Effector CD8-positive, alpha-beta T cell (primary cell): ENCODE results near the gene GM2A.
A peak's percentile ranks its signal among the peaks of the same experiment; 100 is the strongest.

ENCODE experiments used
- DNase-seq: peaks from one replicate; lab custom pipeline; 2025; lab: John Stamatoyannopoulos, UW
- total RNA-seq, 4 experiments: gene quantifications; one replicate each; lab custom pipeline; 2026; lab: John Stamatoyannopoulos, UW

Gene GM2A
- 13.0 to 33.9 (median 28.3) reads per million in 4 experiments for total RNA-seq

DNA sequence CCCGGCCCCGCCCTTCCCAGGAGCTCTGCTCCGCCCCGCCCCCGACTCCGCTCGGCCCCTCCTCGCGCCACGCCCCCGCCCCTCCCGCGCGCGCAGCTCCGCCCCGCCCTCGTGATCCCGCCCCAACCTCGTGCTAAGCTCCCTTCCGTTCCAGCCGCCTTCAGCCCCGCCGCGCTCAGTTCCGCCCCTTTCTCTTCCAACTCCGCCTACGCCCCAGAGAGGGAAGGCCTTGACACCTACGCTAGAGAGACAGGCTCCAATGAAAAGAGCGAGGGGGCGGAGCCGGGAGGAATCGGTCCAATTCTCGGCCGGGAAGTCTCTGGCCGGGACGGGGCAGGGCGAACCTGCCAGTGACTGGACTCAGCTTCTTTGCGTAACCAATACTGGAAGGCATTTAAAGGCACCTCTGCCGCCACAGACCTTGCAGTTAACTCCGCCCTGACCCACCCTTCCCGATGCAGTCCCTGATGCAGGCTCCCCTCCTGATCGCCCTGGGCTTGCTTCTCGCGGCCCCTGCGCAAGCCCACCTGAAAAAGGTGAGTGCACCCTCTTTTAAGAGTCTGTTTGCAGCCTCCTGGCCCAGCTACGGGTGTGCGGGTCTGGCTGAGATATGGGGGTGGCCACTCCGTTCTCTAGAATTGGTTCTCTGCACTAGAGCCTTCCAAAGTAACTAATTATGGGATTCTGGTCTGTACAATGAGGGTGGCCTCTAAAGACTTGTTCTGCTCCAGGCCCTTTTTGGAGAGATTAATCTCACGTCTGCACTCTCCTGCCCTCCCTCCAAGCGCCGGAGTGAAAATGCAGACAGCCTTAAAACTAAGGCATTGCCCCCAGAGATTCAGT is at the start of gene GM2A:
GM2A (plus strand) TSS at position 424 of the 843 bp plus-strand sequence; CDS start at position 456, 32 bp downstream.
- DNase-seq: peak; percentile 96

DNA sequence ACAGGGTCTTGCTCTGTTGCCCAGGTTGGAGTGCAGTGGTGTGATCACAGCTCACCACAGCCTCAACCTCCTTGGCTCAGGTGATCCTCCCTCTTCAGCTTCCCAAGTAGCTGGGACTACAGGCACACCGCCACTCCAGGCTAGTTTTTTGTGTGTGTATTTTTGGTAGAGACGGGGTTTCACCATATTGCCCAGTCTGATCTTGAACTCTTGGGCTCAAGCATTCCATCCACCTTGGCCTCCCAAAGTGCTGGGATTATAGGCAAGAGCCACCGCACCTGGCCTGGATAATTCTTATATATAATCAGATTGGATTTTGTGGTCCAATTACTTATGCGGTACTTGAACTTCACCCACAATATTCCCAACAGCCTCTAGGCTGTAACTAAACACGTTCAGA is 48.9 kb upstream of the GM2A start:
- DNase-seq: no peak

DNA sequence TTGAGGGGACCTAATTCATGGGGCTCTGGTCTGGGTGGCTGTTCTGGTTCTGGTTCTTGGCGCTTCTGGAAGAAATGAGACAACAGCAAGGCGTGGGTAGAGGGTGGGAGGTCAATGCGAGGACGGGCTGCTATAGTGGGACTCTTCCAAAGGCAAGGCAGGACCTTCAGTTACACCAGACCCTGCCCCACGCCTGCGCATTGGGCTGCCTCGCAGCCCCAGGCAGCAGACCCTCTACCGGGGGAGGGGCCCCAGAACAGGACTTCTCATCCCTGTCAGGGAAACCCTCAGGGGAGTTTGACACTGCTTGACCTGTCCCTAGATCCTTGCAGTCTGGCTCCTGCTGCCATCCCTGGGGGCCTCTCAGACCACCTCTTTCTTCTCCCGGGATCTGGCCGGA is 47.6 kb upstream of the GM2A start:
- no peak for DNase-seq

DNA sequence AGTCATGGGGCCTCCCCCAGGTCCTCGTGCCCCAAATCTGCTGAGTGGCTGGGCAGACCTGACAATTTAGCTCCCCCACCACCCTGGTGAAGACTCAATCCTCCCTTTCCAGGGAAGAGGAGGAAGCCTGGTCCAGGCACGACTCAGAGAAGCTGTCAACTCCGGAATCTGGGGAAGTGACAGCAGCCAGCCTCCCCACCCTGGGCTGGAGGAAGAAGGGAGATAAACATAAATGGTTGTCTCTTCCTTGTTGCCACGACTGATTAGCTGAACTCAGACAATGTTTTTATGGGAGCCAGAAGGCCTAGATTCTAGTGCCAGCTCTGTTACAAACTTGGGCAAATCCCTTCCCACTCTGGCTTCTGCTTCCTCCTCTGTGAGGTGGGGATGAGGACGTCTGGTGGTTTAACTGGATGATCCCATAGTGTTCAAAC is 44.5 kb upstream of the GM2A start:
- DNase-seq: no peak

DNA sequence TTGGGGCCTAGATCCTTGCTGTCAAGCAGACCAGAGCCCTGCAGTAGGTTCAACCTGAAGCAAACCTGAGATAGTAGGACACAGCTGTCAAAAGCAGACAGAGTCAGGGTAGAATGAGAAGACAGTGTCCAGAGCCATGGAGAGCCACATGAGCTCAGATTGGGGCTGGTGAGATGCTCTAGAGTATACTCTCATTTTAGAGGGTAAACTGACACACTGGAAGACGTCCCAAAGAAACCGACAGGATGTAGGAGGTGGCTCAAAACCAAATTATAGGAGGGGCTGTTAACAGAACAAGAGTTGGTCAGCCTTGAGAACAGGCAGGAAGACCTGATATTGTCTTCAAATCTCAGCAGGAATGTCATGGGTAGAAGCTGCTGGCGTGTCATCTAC is 40.6 kb upstream of the GM2A start:
- no peak for DNase-seq

DNA sequence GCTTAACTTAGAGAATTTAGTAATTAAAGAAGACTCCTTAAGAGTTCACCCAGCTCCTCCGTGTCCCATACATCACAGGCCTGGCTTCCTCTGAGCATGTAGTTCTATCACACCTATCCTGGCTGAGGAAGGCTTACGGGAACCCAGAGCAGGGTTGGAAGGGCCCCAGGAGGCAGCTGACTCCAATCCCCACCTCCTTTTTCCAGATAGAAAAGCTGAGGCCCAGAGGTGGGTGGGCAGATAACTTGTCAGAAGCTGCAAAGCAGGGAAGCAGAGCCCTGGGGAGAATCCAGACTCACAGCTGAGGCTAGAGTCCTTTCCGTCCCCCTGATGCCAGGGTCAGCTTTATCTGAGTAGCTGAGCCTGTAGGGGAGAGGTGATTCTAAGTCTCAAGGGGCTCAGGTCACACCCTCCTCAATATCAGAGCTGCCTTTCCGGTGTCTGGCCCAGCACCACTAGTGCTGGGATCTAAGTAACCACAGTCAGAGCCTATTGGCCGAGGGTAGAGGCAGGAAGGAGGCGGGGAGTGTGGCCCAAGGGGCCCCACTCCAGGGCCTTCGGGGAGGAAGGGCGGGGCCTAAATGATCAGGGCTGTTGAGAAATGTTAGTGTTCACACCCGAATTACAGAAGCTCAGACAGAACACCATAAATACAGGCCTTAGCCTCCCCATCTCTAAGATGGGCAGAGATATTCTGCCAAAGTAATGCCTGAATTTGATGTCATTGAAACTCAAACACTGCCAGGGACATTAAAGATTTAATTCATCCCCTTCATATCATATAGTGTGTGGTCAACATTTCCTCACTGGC is 39.0 kb upstream of the GM2A start:
- peak; percentile 66 for DNase-seq

DNA sequence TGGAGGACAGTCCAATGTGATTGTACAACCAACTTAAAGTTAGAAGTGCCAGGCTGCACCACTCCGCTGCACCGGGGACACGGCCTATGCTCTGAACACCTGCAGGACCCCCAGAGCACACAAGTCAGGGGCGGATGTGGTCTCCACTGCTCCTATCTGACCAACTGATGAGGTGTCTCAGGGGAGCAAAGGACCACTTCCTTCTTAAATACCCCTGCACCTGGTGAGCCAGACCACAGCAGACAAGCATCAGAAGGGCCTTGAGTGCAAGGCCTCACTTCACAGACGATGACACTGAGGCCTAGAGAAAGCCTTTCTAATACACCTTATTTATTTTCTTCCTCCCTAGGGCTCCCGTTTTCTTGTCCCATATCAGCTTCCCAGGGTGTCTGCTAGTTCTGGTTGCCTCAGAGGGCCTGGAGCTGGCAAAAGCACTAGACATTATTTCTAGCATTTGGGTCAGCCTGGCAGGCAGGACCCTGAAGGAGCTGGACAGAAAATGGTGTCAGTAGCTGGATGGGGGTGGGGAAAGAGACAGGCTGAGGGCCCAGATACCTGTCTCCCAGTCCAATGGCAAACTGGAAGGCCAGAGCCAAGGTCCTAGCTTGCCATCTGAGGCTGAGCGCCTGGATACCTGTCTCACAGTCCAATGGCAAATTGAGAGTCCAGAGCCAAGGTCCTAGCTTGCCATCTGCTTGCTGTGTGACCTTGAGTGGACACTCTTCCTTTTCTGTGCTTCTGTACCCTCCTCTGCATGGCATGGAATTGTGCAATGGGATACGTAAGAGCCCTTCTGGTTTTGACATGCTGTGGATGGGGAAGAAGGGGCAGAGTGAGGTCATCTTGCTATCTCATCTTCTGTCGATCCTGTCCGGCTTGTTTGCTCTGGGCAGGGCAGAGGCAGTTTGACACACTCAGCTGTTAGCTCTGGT is 38.1 kb upstream of the GM2A start:
- DNase-seq: no peak

DNA sequence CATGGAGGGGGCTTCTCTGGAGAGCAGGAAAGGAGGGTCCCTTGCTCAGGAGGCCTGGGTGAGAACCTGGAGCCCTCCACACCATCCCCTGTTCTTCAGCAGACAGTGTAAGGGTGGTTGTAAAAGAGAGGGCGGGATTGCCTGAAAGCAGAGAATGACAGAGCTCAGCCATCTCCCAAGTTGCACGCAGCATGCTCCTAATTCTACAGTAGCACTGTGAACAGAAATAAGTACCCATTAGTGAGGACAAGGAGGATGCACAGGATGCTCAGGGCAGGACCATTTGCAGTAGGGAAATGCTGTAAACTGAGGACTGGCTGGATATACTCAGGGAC is 37.5 kb upstream of the GM2A start:
- DNase-seq: no peak

DNA sequence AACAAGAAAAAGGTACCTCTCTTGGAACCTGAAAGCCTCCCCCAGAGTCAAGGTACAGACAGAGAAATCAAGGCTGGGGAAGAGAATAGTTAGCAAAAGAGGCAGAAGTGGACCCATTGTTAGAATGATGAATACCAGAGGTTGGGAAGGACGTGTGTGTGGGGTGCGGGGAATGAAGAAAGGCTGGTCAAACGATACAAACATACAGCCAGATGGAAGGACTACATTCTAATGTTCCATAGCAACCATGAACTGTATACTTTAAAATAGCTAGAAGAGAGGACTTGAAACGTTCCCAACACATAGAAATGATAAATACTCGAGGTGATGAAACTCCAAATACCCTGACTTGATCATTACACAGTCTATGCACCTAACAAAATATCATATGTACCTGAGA is 36.2 kb upstream of the GM2A start:
- DNase-seq: no peak

DNA sequence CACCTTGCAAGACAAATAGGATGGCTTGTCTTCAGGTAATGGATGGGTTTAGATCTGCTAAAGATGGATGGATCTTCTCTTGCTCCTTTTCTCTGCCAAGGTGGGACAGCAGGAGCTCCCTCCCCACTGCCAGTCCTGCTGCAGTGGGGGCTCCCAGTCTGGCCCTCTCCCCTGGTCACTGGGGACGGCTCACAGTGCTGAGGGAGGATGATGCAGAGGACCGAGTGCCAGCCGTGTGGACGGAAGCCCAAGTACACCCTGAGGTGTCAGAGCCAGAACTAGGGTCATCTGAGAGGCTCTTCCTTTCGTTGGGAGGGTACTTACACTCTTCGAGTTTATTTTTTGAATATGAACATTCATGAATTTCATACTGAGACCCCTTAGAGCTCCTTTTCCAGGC is 34.8 kb upstream of the GM2A start:
- no peak for DNase-seq

DNA sequence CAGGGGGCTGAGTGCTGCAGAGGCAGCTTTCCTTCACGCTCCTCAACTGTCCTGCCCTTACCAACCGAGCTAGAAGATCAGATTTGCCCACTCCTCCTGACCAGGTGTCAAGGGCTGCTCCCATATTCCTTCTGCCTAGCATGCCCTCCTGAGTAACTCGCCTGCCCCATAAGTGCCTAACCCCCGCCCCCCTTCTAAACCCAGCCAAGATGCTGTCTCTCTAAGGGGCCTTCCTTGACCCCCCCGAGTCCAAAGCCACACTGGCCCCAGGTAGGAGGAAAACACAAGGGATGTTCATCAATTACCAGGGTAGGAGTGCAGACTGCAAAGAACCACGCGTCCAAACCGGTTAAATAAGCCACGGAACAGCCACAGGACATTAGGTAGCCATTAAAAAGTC is 33.8 kb upstream of the GM2A start:
- no peak for DNase-seq

DNA sequence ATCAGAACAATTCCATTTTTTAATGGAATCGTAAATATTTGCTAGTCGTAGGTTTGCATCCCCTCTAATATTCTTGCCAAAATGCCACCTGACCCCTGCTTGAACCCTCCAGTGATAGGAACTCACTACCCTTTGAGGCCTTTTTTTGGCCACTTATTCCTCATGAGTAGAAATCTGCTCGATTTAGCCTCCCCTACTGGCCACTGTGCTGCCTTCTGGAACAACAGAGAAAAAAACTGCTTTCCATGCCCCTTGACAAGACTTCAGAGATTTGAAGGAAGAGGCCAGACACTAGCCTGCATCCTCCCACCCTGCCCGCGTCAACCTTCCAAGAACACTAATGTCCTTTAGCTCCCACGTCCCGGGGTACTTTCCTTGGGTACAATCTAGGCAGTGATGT is 33.2 kb upstream of the GM2A start:
- DNase-seq: no peak

DNA sequence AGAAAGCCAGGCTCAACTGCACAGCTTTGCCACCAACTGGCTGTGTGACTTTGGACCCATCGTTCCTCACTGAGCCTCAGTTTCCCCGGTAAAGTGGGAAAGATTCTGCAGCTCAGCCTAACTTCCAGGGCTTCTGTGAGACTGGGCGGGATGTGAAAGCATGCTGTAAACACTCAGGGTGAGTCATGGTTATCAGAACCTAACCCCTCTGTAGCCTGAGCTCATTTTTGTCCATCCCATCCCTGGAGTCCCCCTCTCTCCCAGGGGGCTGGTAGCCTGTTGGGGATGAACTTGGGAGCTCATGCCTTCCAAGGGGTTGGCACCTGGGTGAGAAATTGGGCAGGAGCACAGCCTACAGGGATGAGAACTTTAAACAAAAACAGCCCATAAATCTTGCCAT is 31.4 kb upstream of the GM2A start:
- no peak for DNase-seq

DNA sequence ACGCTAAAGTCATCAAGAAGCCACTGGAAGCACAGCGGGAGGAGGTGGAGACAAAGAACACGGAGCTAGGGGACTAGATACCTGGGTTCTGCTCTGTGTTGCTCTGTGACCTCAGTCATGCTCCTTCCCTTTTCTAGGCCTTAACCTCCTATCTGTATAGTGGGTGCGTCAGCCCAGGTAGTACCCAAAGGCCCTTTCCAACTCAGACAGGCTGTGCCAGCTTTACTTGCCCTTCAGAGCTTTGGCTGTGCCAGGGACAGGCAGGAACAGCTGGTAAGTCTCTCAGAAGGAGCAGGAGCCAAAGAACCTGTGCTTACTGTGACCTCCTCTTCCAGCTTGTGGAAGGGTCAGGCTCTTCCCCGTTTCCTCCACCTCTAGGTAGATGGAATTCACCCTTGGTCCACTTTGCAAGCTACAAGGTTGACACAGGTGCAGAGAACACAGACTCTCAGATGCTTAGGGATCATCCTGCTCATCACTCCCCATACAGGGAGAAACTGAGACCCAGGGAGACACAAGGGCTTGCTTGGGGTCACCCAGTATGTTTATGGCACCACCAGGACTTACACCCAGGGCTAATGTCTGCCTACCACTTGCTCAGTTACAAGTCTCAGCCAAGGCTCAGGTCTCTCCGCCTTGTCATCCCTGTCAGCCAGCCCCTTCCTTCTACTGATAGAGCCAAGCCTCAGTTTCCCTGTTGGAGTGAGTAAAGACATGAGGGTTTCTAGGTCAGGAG is 30.8 kb upstream of the GM2A start:
- DNase-seq: no peak

DNA sequence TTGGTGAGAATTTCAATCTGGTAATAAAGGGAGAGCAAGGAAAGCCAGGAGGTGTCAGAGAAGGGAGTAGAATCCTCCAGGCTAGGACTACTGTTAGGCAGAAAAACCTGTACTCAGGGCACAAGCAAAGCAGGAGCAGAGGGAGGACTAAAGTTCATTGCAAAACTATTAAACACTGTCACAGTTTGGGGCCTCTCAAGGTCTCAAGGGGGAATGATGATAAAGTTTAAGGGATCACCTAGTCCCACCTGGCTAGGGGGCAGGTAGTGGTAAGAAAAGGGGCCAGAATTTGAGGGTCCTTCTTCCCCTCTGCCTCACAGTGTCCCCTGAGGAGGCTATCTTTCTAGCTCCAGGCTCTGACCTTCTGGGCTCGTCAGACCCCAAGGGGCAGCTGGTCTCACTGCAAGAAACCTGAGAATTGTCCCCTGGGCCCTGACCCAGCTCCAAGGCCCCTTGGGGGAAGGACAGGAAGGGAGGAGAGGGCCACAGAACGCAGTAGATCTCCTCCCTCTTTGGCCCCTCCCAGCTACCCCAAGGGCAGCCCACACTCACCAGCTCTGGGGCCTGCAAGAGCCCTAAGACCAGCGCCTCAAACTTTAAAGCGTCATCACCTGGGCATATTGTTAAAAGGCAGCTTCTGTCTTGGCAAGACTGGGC is 30.1 kb upstream of the GM2A start:
- DNase-seq: no peak

DNA sequence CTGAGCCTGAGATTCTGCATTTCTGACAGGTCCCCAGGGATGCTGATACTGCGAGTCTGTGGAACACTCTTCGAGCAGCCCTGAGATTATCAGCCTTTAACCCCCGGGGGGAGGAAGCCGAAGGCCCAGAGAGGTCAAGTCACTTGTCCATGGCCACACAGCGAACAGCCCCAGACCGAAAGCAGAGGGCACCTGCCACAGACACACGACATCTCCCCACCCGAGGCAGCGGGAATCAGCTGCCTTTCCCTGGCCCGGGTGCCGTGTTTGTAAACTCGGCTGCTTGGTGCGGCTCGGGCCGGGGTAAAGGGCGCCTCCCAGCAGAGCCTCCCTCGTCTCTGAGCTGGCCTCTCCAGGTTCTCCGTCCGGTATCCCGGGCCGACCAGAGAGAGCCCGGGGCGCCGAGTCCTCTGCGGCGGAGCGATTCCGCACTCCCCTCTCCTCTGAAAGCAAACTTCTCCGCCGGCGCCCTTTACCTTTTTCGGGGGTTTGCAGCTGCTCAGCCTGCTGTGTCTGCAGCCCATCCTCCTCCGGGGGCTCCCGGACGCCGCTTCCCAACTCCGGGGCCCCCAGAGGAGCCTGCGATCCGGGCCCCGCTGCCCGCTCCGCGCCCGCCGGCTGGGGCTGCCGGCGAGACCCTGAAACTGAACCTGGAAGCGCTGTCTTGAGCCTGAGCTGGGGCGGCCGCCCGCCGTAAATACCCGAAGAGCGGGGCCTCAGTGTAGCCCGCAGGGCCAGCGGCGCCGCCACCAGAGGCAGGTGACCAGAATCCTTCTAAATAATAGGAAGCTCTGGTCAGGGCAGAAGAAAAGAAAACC is 29.3 kb upstream of the GM2A start, which contains the start of gene CCDC69:
CCDC69 (minus strand) TSS at position 646 of the 818 bp plus-strand sequence; CDS start at position 524, 122 bp downstream.
- DNase-seq: no peak

DNA sequence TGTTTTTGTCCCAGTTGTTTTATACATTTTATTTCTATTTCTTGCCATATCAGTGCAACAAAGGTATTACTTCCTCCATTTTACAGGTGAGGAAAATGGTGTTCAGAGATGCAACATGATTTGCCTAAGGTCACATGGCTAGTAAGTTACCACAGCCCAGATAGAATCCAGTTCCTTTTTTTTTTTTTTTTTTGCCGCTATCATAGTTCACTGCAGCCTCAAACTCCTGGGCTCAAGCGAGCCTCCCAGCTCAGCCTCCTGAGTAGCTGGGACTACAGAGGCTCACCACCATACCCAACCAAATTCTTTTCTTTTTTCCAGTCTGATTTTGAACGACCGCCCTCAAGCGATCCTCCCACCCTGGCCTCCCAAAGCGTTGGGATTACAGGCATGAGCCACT is 28.6 kb upstream of the GM2A start:
- DNase-seq: no peak

DNA sequence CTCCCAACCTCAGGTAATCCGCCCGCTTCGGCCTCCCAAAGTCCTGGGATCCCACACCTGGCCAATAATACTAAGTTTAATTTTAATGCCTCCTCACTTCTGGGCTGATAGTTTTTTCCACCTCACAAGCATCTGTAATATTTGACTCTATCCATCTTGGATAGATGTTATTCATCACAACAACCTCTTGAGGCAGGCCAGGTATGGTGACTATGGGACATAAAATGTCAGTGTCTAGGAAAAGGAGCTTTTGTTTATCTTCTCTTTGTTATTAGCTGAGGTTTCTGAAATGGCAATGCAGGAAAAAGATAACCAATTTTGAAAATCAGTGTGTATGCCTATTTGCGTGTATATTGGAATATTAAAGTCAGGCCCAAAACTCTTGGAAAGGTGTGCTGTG is 27.9 kb upstream of the GM2A start:
- DNase-seq: no peak

DNA sequence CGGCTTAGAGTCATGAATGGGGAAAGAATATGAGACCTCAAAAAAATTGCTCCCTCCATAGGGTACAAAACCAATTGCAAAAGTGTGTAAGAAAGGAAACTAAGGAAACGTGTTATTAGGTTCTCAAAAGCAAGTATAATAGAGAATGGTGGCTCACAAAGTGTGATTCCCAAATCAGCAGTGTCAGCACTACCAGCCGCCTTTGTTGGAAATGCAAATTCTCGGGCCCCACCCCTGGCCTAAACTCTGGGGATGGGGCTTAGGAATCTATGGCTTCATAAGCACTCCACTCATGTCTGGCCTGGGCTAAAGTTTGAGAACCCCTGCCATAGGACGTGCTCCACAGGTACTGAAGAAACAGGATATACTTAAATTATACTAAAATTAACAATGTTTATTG is 27.5 kb upstream of the GM2A start:
- DNase-seq: no peak

DNA sequence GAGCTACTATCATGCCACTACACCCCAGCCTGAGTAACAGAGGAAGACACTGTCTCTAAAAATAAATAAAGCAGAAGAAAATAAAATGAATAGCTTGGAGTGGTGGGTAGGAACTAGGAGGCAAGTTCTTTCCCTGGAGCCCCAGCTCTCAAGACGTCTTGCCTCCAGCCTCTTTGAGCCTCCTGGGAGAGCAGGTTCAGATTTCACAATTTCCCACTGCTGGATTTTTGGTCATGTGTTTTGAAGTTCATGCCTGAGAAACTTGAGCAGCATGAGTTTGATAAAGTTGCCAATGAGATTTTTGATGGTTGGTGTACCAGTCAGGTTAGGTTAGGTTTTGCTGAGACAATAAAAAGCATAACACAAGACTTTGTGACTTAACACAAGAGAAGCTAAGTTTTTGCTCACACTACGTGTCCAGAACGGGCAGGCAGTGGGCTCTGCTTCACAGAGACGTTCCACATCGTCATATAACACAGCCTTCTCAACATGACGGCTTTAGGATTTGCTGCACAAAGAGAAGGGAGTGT is 25.0 kb upstream of the GM2A start:
- DNase-seq: no peak
